GM19240 (cell line): ENCODE data around the gene ADARB2.
"Not testable (repeated sequence)": the region's sequence is repeated elsewhere in the genome, so short reads cannot be mapped to it uniquely, and the experiment has no call there.

ENCODE experiments used
- DNase-seq: peaks from one replicate; pipeline ENCODE4 v3.0.0; 2011; ENCODE audit warnings: low spot score; ENCODE audit not compliant: insufficient read length

The ADARB2 gene

DNA sequence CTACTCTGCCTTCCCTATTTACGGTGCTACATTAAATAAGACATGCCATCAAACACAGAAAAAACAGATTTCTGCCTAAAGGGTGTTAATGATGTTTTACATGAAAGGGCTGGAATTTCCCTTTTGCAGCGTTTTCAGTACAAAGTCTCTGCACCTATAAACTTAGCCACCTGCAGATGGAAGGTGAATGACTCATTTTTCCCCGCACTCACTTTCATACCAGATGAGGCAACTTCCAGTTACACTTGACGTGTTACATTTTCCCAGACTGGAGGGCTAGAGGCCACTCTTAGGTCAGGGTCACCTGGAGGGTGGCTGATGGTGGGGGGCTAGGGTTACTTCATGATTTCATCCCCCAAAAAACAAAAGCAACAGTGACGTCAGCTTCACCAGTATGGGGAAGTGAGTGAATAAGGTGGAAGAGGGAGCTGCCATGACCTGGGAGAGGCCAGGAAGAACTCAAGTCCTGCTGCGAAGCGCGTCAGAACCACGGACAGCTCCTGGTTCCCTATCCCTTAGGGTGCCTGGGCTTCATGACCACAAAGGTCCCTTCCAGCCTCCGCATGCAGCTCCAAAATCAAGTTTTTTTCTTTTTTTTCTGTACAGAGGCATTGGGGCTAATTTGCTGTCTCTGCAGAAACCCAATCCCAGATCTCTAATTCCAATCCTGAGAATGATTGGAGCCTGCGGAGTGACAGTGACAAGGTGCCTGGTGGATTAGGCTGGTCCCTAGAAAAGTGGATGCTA lies 94.0 kb downstream of the ADARB2 start:
- no peak for DNase-seq

DNA sequence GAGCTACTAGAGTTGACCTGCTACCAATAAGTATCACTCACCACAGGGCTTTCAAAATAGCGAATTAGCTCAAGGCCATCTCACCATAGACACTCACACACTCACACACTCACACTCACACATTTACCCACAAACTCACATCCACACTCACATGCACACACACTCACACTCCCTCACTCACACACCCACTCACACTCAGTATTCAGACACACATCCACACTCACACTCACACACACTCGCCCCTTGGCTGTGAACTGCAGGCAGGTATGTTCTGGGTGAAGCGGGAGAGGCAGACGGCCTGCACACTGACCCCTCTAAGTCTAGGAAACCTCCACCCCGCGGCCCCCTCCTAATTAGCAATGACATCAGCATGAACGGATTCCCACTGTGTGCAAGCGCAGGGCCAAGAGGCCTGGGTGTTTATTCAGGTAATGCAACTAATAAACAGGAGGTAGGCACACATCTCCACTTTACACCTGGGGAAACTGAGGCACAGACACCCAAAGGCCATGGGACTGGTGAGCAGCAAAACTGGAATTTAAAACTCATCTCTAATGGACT lies 94.6 kb downstream of the ADARB2 start:
- no peak for DNase-seq

DNA sequence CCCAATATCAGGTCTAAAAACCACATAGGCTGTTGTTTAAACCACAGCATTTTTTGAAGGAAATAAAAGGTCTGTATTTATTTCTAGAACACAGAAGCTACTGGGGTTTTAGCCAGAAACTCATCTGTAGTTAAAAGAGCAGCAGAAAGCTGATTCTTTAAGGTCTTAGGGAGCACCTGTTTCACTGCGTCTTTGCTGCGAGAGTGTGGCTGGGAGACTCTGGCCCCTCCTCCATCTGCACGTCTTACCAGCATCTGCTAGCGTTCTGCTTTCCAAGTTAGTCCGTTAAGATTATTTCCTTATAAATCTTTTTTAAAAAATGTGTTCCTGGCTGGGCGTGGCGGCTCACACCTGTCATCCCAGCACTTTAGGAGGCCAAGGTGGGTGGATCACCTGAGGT lies 95.9 kb downstream of the ADARB2 start:
- no peak for DNase-seq

DNA sequence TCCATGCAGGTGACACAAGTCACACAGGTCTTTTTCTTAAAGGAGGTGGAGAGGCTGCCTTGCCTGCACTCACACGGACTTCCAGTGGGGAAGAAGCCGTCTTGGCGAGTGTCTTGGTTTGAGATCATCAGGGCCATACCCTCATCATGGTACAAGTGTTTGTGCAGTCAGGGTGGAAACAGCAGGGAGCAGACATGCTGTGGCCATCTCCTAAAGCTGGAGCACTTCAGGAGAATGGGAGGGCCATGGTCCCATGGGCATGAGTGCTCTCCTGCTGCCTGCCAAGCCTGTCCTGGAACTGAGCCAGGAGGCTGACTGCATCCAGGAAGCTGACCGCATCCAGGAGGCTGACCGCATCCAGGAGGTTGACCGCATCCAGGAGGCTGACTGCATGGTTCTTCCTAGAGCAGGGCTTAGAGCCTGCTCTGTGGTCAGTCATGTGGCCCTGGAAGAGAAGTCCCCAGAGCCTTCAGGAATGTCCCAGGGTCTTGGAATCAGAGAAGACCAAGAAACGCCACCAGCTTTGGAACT lies 98.4 kb downstream of the ADARB2 start:
- DNase-seq = no peak

DNA sequence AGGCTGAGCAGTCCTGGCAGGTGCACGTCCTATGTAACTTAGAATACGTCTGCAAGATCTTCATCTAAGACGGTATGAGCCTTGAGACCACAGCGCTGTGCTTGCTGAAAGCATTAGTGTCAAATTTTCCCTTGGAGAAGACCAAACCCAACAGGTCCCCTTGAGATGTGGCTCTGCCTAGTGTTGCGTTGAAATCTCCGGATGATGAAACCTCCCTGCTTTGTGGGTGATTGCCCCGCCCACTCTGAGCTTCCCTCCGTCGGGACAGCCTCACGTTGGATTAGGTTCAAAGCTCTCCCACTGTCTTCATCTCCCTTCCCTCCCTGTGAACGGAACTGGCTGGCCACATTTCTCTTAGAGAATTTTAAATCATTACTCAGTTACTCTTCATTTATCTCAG lies 102.0 kb downstream of the ADARB2 start:
- no peak for DNase-seq

DNA sequence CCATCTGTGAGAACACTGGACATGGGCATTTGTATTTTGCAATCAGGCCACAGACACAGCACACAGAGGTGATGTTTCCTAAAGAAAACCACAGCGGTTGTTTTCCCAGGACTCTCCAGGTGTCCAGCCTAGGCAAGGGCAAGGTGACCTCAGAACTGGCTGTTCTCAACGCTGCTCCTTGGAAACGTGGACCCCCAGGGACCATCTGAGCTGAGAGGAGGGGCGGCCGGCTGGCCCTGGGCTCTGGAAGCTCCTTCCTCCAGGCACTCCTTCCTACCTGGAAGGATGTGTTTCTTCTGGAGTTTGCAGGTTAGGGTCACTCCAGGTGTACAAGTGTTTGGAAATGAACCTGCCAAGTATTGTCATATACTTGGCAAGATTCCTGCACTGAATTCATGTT lies 103.1 kb downstream of the ADARB2 start:
- no peak for DNase-seq

DNA sequence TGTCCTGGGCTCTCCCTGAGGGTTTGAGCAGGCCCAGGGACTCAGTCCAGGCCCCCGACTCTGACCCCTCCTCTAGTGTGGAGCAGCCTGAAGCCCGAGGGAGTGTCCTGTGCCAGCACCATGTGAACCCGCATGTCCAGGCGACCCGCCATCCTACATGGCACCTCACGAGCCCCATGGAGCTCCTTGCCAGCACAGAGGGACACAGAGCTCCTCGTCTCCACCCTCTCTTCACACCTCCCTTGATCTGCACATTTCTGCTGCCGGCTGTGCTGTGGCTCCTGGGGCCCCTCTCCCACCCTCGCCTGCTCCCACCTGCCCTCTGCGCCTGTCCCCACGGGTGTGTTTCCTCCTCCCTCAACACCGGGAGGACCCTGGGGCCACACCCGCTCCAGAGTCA lies 103.5 kb downstream of the ADARB2 start:
- no peak for DNase-seq

DNA sequence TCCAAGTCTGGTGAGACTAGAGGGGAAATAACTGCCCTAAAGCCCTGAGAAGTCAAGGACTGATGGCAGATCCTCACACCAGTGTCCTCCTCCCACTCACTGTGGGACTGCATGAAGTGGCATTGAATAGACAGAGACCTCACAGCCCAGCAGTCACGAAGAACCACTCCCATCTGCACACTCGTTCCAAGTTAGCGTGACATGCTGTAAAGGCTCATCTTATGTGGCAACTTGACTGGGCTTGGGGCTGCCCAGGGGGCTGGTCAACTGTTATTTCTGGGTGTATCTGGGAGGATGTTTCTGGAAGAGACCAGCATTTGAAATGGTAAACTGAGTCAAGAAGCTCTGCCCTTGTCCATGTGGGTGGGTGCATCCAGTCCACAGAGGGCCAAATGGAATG lies 104.7 kb downstream of the ADARB2 start:
- no peak for DNase-seq

DNA sequence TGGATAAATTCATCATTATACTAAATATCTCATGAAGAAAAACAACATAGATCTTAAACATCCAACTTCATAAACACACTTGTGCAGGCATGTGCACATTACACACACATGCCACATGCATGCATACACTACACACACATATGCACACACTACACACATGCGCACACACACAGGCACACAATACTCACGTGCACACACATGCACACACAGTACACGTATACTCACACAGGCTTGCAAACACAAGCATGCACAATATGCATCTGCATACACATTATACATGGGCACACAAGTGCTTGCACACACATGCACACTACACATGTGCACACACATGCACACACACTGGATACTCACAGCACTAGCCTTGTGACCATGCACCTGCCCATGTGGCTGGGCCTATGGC lies 105.2 kb downstream of the ADARB2 start:
- DNase-seq = no peak

DNA sequence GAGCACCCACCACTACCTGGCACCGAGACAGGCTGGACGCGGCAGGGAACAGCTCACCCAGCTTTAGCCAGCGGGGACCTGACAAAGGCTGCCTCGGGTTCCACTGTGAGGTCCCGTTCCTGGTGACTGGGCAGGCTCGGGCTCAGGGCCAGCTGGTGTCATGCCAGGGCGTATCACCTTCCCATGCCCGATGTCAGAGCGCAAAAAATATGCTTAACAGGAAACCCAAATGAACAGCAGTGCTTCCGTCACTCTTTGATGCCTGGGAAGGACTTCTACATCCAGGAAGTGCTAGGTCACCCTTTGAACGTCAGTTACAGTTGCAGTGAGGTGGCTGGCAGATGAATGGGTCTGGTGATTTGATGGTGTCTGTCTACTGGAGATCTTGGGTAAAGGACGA lies 106.0 kb downstream of the ADARB2 start:
- no peak for DNase-seq

DNA sequence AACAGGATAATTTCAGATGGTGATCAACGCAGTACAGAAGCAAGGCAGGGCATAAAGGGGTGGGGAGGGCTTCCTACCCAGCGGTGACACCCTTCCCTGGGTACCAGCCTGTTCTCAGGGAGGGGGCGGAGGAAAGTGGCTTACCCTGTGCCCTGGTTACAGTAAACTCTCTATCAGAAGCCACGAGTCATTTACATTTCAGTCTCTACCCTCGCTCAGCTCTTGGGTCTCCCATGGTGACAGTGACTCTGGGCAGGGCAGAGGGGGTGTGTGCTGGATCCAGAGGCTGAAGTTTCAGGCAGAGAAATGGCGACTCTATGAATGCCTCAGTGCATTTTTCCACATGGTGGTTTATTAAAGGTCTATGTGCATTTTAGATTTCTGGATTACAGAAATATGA lies 107.0 kb downstream of the ADARB2 start:
- DNase-seq = no peak

DNA sequence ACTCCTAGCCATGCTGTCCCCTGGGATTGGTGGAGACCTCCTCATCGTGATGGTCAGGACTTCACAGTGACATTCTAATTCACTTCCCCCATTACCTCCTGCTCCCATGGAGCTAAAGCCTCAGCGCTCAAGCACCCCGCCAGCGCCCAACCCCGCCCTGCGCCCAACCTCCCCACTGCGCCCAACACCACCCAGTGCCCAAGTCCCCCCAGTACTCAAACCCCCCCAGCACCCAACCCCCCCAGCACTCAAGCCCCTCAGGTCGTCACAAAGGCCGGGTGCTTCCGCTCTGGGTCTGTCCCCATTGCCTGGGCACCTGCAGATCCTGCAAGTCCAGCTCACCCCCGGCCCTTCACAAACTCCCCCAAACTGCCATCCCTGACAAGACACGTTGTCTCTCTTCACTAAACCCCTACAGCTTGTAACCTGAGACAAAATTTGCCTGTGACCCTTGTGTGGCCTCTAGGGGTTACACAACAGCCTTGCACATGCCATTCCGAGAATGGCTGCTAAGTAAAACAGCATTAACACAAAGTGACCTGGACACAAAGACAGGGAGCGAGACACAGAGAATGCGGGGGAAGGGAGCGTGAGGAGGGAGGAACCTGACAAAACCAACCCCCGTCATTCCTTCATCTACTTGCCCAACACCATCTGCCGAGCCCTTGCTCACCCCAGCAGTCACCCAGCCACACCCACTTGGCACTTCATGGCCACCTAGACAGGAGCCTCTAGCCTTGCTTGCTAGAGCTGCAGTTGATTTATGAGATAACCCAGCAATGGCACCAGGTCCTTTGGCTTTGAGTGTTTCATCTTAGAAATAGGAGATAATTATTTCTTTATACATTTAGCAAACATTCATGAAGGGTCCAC lies 107.8 kb downstream of the ADARB2 start:
- DNase-seq = no peak

DNA sequence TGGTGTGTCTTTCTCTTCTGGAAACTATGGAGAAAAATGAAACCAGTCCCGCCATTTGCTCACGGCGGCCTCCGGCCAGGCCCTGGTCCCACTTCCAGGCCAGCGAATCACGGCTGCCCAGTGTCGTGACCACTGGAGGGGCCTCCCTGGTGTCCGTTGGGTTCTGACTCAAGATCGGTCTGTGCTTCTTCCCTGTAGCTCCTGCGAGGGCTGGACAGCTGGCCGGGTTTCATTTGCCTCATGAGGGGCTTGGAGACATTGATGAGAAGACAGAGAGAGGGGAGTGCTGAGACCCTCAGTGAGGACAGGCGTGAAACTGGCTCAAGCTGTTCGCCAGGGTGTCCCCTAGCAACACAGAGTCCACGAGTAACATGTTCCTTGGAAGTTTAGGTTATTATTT lies 108.6 kb downstream of the ADARB2 start:
- DNase-seq = no peak

DNA sequence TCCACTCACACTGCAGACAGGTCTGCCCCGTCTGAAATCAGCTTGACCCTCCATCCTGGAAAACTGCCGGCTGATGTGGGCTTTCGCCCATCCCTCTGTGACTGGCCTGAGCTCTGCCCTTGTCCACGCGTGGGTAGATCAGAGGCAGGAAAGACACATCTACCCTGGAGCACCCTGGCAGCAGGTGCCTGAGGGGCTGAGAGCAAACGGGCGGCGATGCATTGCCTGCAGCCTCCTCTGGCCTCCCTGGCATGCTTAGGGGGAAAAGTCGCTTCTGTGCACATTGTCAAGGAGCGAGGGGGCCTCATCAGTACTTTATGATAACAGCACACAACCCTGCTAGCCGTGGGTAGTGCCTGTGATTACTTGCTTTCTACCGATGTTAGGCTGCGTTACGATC lies 109.4 kb downstream of the ADARB2 start:
- DNase-seq = no peak

DNA sequence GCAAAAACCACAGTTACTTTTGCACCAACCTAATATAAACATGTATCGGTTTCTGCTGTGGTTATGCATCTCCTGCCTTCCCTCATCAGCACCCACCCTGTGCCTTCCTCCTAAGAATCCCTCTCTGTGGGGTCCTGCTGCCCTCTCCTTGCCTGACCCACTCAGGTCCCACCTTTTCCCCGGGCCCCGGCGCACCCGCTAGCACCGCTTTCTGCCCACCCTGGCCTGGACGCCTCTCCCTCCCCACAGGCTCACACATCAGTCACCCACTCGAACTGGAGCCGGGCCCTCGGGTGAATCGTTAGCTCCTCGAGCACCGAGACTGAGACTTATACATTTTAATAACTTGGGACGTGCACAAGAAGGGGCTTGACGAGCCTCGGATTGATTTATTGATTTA lies 110.5 kb downstream of the ADARB2 start:
- DNase-seq = no peak

DNA sequence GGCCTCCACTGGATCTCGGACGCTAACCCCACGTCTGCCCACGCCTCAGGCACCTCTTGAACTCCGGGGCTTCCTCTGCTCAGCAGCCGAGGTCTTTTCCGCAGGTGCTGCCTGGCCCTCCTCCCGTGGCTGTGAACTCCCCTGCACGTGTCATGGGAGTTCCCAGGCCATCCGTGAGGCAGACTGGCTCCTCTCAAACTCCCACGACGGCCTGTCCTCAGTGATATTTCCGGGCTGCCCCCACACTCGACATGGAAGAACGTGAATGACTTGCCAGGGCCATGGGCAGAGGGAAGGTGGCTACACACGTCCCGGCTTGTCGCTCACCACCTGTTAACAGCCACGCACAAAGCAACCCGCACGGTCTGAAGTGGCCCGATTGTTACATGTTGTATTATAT lies 110.9 kb downstream of the ADARB2 start:
- DNase-seq = no peak

DNA sequence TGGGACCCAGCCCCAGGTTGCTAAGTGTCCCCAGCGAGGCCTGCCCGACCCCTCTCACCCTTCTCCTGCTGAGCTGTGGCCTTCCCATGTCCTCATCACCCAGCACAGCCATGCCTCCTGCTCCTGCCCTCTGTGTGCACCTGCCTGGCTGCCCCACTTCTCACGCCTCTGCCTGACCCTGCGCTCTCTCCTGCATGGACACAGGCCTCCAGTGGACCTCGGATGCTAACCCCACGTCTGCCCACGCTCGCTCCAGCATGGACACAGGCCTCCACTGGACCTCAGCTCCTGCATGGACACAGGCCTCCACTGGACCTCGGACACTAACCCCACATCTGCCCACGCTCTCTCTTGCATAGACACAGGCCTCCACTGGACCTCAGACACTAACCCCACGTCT lies 111.6 kb downstream of the ADARB2 start:
- no peak for DNase-seq

DNA sequence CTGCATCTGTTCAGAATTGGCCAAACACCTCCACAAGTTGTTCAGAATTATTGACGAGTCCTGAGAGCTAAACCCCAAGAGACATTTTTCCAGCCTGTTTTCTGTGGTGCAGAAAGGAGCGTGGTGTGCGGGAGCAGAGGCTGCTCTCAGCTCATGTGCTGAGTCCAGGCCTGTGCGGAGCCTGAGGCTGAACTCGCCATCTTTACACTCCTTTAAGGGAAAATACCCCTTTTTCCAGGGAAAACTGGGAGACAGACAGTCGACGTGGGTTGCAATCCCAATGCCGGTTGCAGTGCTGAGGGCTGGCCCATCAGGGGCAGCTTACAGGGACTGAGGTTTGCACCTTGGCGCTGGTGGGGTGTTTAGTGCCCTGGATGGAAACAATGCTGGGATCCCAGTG lies 112.2 kb downstream of the ADARB2 start:
- no peak for DNase-seq

DNA sequence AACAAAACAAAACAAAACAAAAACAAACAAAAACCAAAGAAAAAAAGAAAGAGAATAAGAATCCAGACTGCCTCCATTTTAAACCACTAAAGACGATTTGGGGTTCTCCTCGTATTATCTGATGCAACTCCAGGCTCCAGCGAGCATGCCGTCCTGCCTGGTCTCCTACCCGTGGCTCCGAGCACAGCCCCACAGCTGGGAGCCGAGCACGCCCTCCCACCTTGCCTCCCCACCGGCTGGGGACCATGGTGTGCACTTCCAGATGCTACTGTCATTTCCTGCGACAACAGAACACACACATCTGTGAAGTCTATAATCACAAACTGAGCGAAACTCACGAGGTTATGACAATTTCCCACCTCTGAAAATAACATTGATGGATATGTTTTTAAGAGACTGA lies 113.1 kb downstream of the ADARB2 start:
- DNase-seq = no peak

DNA sequence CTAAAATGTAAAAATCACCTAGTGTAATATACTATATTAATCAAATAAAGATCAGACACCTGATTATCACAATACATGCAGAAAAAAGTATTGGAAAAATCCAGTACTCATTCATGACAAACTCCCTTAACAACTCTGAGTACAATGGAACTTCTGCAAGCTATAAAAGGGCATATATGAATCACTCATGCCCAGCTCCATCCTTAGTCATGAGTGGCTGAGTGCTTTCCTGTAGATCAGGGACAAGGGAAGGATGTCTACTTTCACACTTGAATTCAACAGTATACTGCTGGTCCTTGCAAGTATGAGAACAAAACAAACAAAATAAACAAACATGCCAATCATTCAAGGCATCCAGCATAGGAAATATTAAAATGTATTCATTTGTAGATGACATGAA lies 116.5 kb downstream of the ADARB2 start:
- DNase-seq = no peak

DNA sequence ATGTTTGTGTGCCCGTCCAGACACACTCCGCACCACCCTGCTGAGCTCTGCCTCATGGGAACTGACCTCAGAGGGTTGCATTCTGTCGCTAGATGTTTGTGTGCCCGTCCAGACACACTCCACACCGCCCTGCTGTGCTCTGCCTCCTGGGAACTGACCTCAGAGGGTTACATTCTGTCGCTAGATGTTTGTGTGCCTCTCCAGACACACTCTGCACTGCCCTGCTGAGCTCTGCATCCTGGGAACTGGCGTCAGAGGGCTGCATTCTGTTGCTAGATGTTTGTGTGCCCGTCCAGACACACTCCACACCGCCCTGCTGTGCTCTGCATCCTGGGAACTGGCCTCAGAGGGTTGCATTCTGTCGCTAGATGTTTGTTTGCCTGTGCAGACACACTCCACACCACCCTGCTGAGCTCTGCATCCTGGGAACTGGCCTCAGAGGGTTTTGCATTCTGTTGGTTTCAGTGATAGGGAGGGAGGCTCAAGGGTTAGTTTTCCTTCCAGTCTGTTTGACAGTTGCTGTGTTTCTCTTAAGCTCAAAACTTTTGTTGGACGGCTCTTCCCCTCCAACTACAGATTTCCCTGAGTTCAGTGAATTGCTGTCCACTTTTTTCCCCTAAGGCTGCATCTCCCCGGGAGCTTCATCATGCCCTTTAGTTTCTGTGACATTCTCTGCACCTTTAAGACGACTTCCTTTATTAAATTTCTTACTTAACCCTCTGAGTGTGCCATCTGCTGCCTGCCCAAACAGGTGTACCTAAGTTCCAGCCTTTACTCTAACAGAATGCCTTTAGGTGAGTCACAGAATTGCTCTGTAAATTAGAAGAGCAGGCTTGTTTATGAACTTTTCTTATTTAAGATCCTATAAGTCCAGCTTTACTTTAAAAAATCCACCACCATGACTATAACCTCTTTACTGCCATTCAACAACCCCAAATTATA lies 119.7 kb downstream of the ADARB2 start:
- DNase-seq = not testable (repeated sequence)
